22Rv1 (cell line): ENCODE data around the gene CAMK2G.
"Not testable (repeated sequence)": the region's sequence is repeated elsewhere in the genome, so short reads cannot be mapped to it uniquely, and the experiment has no call there.

Experiments
- H3K27ac ChIP-seq: fragments of 450-650 bp; 2 replicates; pipeline ENCODE4 v1.5.1; 2017
- CTCF ChIP-seq: fragments of 450-650 bp; IDR thresholded peaks from 2 replicates; pipeline ENCODE4 v1.5.1; 2017; ENCODE audit warnings: mild to moderate bottlenecking
- ZFX ChIP-seq: fragments of 450-650 bp; IDR thresholded peaks from 2 replicates; pipeline ENCODE4 v1.6.1; 2017; ENCODE audit warnings: antibody characterized with exemption, borderline replicate concordance

Gene CAMK2G

GRCh38 chr10:73874267-73875138 lies at the start of gene CAMK2G:
CAMK2G (minus strand) TSS chr10:73874555; CDS start chr10:73874461, 94 bp downstream.
- no peak for TF ChIP-seq CTCF
- TF ChIP-seq ZFX: no peak
- H3K27ac ChIP-seq: 0 out of 2 replicates have a peak within 1 kb of the TSS, but pooled peaks have one; percentile 18

- TF ChIP-seq CTCF (no peak), ZFX (no peak)
- H3K27ac ChIP-seq: no peak overlapping the region
Measured at GRCh38 chr10:73922864-73923133, 48.4 kb upstream of the CAMK2G start.

GRCh38 chr10:73922007-73922863 lies 47.9 kb upstream of the CAMK2G start:
- TF ChIP-seq ZFX (no peak), CTCF (no peak)
- H3K27ac ChIP-seq: no peak overlapping the region

GRCh38 chr10:73920089-73920488 lies 45.7 kb upstream of the CAMK2G start:
- TF ChIP-seq ZFX (no peak), CTCF (no peak)
- H3K27ac ChIP-seq: no peak overlapping the region

- not testable (repeated sequence) for H3K27ac ChIP-seq
Measured at GRCh38 chr10:73919481-73919880, 45.1 kb upstream of the CAMK2G start.

- H3K27ac ChIP-seq: no peak overlapping the region
- TF ChIP-seq ZFX (no peak), CTCF (no peak)
Measured at GRCh38 chr10:73917566-73918305, 43.4 kb upstream of the CAMK2G start.

GRCh38 chr10:73916761-73917470 lies 42.6 kb upstream of the CAMK2G start:
- TF ChIP-seq ZFX: no peak
- no peak for TF ChIP-seq CTCF
- no peak overlapping the region for H3K27ac ChIP-seq
